WTC11 (cell line): ENCODE measurements around the gene PRKCSH.

Experiments
- JUN ChIP-seq: sonication (generic); formaldehyde crosslinking; IDR thresholded peaks from 2 replicates; pipeline ENCODE4 v1.8.0; 2023; ENCODE audit warnings: mild to moderate bottlenecking, missing genetic modification reagents
- MLX ChIP-seq: sonication (generic); formaldehyde crosslinking; IDR thresholded peaks from 2 replicates; pipeline ENCODE4 v1.8.1; 2023; ENCODE audit warnings: mild to moderate bottlenecking, missing genetic modification reagents, moderate library complexity
- NR2C2 ChIP-seq: sonication (generic); formaldehyde crosslinking; IDR thresholded peaks from 2 replicates; pipeline ENCODE4 v1.8.0; 2022; ENCODE audit warnings: mild to moderate bottlenecking, missing genetic modification reagents
- RORB ChIP-seq: fragments of 250-450 bp; sonication (Bioruptor Pico); IDR thresholded peaks from 2 replicates; pipeline ENCODE4 v1.9.0; 2021; ENCODE audit warnings: mild to moderate bottlenecking
- ZNF121 ChIP-seq: sonication (generic); formaldehyde crosslinking; IDR thresholded peaks from 2 replicates; pipeline ENCODE4 v1.8.0; 2023; ENCODE audit warnings: missing genetic modification reagents
- ZNF512 ChIP-seq: sonication (generic); formaldehyde crosslinking; IDR thresholded peaks from 2 replicates; pipeline ENCODE4 v1.8.1; 2022; ENCODE audit warnings: missing genetic modification reagents, borderline replicate concordance
- TF ChIP-seq, protein P1 (sequence below): sonication (generic); formaldehyde crosslinking; IDR thresholded peaks from 2 replicates; pipeline ENCODE4 v1.8.0; 2022; ENCODE audit warnings: mild to moderate bottlenecking, missing genetic modification reagents
- TF ChIP-seq, protein P2 (sequence below): fragments of 200-600 bp; IDR thresholded peaks from 2 replicates; pipeline ENCODE4 v1.8.0; 2022; ENCODE audit warnings: antibody characterized with exemption
- TF ChIP-seq, protein P3 (sequence below): sonication (generic); formaldehyde crosslinking; IDR thresholded peaks from 2 replicates; pipeline ENCODE4 v1.8.1; 2022; ENCODE audit warnings: low read depth, mild to moderate bottlenecking, moderate library complexity, missing genetic modification reagents, borderline replicate concordance
- TF ChIP-seq, protein P4 (sequence below): sonication (generic); formaldehyde crosslinking; IDR thresholded peaks from 2 replicates; pipeline ENCODE4 v1.8.0; 2022; ENCODE audit warnings: mild to moderate bottlenecking, missing genetic modification reagents

- no peak for TF ChIP-seq ZNF121 (CRISPR knock-in tag)
- TF ChIP-seq, protein P1, sequence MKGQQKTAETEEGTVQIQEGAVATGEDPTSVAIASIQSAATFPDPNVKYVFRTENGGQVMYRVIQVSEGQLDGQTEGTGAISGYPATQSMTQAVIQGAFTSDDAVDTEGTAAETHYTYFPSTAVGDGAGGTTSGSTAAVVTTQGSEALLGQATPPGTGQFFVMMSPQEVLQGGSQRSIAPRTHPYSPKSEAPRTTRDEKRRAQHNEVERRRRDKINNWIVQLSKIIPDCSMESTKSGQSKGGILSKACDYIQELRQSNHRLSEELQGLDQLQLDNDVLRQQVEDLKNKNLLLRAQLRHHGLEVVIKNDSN (CRISPR knock-in tag) = no peak
- TF ChIP-seq, protein P2, sequence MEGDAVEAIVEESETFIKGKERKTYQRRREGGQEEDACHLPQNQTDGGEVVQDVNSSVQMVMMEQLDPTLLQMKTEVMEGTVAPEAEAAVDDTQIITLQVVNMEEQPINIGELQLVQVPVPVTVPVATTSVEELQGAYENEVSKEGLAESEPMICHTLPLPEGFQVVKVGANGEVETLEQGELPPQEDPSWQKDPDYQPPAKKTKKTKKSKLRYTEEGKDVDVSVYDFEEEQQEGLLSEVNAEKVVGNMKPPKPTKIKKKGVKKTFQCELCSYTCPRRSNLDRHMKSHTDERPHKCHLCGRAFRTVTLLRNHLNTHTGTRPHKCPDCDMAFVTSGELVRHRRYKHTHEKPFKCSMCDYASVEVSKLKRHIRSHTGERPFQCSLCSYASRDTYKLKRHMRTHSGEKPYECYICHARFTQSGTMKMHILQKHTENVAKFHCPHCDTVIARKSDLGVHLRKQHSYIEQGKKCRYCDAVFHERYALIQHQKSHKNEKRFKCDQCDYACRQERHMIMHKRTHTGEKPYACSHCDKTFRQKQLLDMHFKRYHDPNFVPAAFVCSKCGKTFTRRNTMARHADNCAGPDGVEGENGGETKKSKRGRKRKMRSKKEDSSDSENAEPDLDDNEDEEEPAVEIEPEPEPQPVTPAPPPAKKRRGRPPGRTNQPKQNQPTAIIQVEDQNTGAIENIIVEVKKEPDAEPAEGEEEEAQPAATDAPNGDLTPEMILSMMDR = no peak
- no peak for TF ChIP-seq NR2C2 (CRISPR knock-in tag)
- no peak for TF ChIP-seq MLX (CRISPR knock-in tag)
- TF ChIP-seq ZNF512 (CRISPR knock-in tag) = no peak
- no peak for TF ChIP-seq JUN
- TF ChIP-seq, protein P3, sequence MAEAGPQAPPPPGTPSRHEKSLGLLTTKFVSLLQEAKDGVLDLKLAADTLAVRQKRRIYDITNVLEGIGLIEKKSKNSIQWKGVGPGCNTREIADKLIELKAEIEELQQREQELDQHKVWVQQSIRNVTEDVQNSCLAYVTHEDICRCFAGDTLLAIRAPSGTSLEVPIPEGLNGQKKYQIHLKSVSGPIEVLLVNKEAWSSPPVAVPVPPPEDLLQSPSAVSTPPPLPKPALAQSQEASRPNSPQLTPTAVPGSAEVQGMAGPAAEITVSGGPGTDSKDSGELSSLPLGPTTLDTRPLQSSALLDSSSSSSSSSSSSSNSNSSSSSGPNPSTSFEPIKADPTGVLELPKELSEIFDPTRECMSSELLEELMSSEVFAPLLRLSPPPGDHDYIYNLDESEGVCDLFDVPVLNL = no peak
- TF ChIP-seq RORB (CRISPR knock-in tag) = no peak
- TF ChIP-seq, protein P4, sequence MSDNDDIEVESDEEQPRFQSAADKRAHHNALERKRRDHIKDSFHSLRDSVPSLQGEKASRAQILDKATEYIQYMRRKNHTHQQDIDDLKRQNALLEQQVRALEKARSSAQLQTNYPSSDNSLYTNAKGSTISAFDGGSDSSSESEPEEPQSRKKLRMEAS = no peak
Measured at GRCh38 chr19:11437955-11438354, 2.5 kb downstream of the PRKCSH start.
